Mesendoderm (in vitro differentiated cells): ENCODE measurements around the gene KRTAP9-1.
"Not testable (repeated sequence)": the region's sequence is repeated elsewhere in the genome, so short reads cannot be mapped to it uniquely, and the experiment has no call there.

Source experiments
- DNase-seq: peaks from one replicate; pipeline ENCODE4 v3.0.0; 2013
- H2AK5ac ChIP-seq: 2 replicates; pipeline ENCODE4 v1.6.1; 2013; ENCODE audit warnings: low read length, inconsistent platforms
- H2BK120ac ChIP-seq: 2 replicates; pipeline ENCODE4 v1.6.1; 2013; ENCODE audit warnings: low read depth, mild to moderate bottlenecking, low read length, moderate library complexity, mixed read lengths
- H2BK15ac ChIP-seq: replicated peaks from 2 replicates; pipeline ENCODE4 v1.6.1; 2013; ENCODE audit warnings: low read depth, mild to moderate bottlenecking, moderate library complexity
- H2BK5ac ChIP-seq: 2 replicates; pipeline ENCODE4 v1.6.1; 2013; ENCODE audit warnings: low read length, inconsistent platforms
- H3K18ac ChIP-seq: 2 replicates; pipeline ENCODE4 v1.6.1; 2013; ENCODE audit warnings: mild to moderate bottlenecking, low read length, mixed read lengths
- H3K23ac ChIP-seq: one replicate; pipeline ENCODE4 v1.6.1; 2013; ENCODE audit warnings: low read length
- H3K27ac ChIP-seq: 2 replicates; pipeline ENCODE4 v1.5.1; 2013; ENCODE audit warnings: low read depth, mild to moderate bottlenecking, inconsistent platforms, low read length, moderate library complexity
- H3K27me3 ChIP-seq: 2 replicates; pipeline ENCODE4 v1.6.1; 2013; ENCODE audit warnings: low read length, control low read depth, mild to moderate bottlenecking, inconsistent platforms; ENCODE audit not compliant: insufficient read depth, poor library complexity
- H3K36me3 ChIP-seq: 2 replicates; pipeline ENCODE4 v1.6.1; 2013; ENCODE audit warnings: low read length, inconsistent platforms; ENCODE audit not compliant: control insufficient read depth, insufficient read depth
- H3K4ac ChIP-seq: one replicate; pipeline ENCODE4 v1.6.1; 2013; ENCODE audit warnings: low read depth, mild to moderate bottlenecking, low read length, moderate library complexity
- H3K4me1 ChIP-seq: 2 replicates; pipeline ENCODE4 v1.6.1; 2013; ENCODE audit warnings: low read depth, low read length, inconsistent platforms; ENCODE audit not compliant: control insufficient read depth
- H3K4me2 ChIP-seq: 2 replicates; pipeline ENCODE4 v1.6.1; 2013; ENCODE audit warnings: low read length
- H3K4me3 ChIP-seq: 2 replicates; pipeline ENCODE4 v1.5.1; 2013; ENCODE audit warnings: mild to moderate bottlenecking, low read length
- H3K56ac ChIP-seq: one replicate; pipeline ENCODE4 v1.6.1; 2013; ENCODE audit warnings: low read length
- H3K79me1 ChIP-seq: 2 replicates; pipeline ENCODE4 v1.6.1; 2013; ENCODE audit warnings: low read length, inconsistent platforms
- H3K79me2 ChIP-seq: 2 replicates; pipeline ENCODE4 v1.6.1; 2013; ENCODE audit warnings: mild to moderate bottlenecking, low read length; ENCODE audit not compliant: control insufficient read depth, insufficient read depth
- H3K9ac ChIP-seq: 2 replicates; pipeline ENCODE4 v1.6.1; 2013; ENCODE audit warnings: low read length, inconsistent platforms
- H4K5ac ChIP-seq: one replicate; pipeline ENCODE4 v1.6.1; 2013; ENCODE audit warnings: low read length
- H4K8ac ChIP-seq: one replicate; pipeline ENCODE4 v1.6.1; 2013; ENCODE audit warnings: low read depth, mild to moderate bottlenecking, control low read depth, low read length, moderate library complexity
- WGBS: extraction: QIAGEN DNeasy Blood & Tissue Kit; methylation state at CpG from one replicate; pipeline ENCODE4 v1.1.7; 2013; ENCODE audit warnings: low lambda C conversion rate, missing lambda C conversion rate; ENCODE audit not compliant: insufficient coverage; ENCODE audit errors: extremely low coverage; 5-methylcytosine and 5-hydroxymethylcytosine counted together

The KRTAP9-1 gene

DNA sequence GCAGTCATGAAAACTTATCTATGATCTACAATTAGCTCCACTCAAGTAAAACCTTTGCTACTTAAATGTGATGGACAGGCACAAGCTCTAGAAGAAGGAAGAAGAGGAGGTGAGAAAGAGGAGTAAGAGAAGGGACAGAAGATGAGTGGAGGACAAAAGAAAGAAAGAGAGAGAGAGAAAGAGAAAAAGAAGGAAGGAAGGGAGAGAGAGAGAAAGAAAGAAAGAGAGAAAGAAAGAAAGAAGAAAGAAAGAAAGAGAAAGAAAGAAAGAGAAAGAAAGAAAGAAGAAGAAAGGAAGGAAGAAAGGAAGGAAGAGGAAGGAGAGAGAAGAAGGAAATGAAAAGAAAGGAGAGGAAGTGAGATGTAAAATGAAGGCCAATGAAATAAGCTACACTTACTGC is 40.4 kb downstream of the KRTAP9-1 start:
- Histone ChIP-seq H3K79me1 (no peaks in the 10 kb centered on the region), H3K27me3 (no peaks in the 10 kb centered on the region), H3K18ac (no peak overlapping the region), H2BK5ac (no peak overlapping the region), H2BK15ac (no peak overlapping the region), H2AK5ac (no peak overlapping the region), H3K4me3 (no peak overlapping the region), H3K79me2 (no peaks in the 10 kb centered on the region), H4K8ac (no peak overlapping the region), H4K5ac (no peak overlapping the region), H3K4me2 (no peak overlapping the region), H3K4me1 (no peaks in the 10 kb centered on the region), H3K4ac (no peak overlapping the region), H3K23ac (no peak overlapping the region), H2BK120ac (no peak overlapping the region), H3K27ac (no peak overlapping the region), H3K9ac (no peak overlapping the region), H3K36me3 (no peaks in the 10 kb centered on the region), H3K56ac (no peak overlapping the region)
- no peak for DNase-seq

GRCh38 chr17:41231731-41232130 is 42.0 kb downstream of the KRTAP9-1 start:
- no peaks in the 10 kb centered on the region for H3K36me3 ChIP-seq
- no peak overlapping the region for H3K9ac ChIP-seq
- H3K4me1 ChIP-seq = no peaks in the 10 kb centered on the region
- no peak overlapping the region for H3K4me3 ChIP-seq
- H3K79me1 ChIP-seq = no peaks in the 10 kb centered on the region
- H4K8ac ChIP-seq = no peak overlapping the region
- WGBS = no CpG with 5 or more reads among the region's 6 CpGs
- no peak overlapping the region for H3K4ac ChIP-seq
- no peak overlapping the region for H3K23ac ChIP-seq
- no peaks in the 10 kb centered on the region for H3K79me2 ChIP-seq
- H4K5ac ChIP-seq = no peak overlapping the region
- H3K27me3 ChIP-seq = no peaks in the 10 kb centered on the region
- H2BK5ac ChIP-seq = no peak overlapping the region
- no peak overlapping the region for H3K18ac ChIP-seq
- no peak overlapping the region for H2BK15ac ChIP-seq
- no peak overlapping the region for H3K4me2 ChIP-seq
- no peak overlapping the region for H3K56ac ChIP-seq
- H2BK120ac ChIP-seq = no peak overlapping the region
- no peak for DNase-seq
- H3K27ac ChIP-seq = no peak overlapping the region
- H2AK5ac ChIP-seq = no peak overlapping the region

DNA sequence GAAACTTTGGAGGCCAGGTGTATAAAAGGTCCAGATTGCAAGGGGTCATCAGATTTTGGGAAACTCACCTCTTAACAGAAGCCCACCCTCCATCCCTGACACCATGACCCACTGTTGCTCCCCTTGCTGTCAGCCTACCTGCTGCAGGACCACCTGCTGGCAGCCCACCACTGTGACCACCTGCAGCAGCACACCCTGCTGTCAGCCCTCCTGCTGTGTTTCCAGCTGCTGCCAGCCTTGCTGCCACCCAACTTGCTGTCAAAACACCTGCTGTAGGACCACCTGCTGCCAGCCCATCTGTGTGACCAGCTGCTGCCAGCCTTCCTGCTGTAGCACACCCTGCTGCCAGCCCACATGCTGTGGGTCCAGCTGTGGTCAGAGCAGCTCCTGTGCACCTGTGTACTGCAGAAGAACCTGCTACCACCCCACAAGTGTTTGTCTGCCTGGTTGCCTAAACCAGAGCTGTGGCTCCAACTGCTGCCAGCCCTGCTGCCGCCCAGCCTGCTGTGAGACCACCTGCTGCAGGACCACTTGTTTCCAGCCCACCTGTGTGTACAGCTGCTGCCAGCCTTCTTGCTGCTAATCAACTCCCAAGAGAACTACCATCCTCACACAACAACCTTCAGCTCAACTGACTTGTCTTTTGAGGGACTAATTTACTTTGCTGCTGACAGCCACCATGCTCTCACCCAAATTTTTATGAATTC is 42.9 kb downstream of the KRTAP9-1 start, which contains the start of gene KRTAP9-3:
TSS of gene KRTAP9-3 (plus strand) at position 51 of the 707 bp plus-strand sequence. CDS start at position 104, 53 bp downstream.
- H3K4ac ChIP-seq, H4K8ac ChIP-seq, H3K79me2 ChIP-seq, H3K79me1 ChIP-seq, H3K4me1 ChIP-seq, H3K36me3 ChIP-seq, H3K4me2 ChIP-seq, H3K56ac ChIP-seq, H3K18ac ChIP-seq, H2BK120ac ChIP-seq, DNase-seq, H3K23ac ChIP-seq, H3K27me3 ChIP-seq, H3K4me3 ChIP-seq, H3K27ac ChIP-seq, H2BK15ac ChIP-seq, H2BK5ac ChIP-seq, H4K5ac ChIP-seq, H3K9ac ChIP-seq, H2AK5ac ChIP-seq: not testable (repeated sequence)
- WGBS = no CpG with 5 or more reads among the region's 1 CpG

- not testable (repeated sequence) for H3K36me3 ChIP-seq, H2BK15ac ChIP-seq, H4K5ac ChIP-seq, DNase-seq, H3K4ac ChIP-seq, H4K8ac ChIP-seq, H2AK5ac ChIP-seq, H3K27me3 ChIP-seq, H3K18ac ChIP-seq, H3K79me1 ChIP-seq, H2BK120ac ChIP-seq, H3K79me2 ChIP-seq, H3K56ac ChIP-seq, H3K23ac ChIP-seq, H3K4me1 ChIP-seq, H3K9ac ChIP-seq, H3K4me2 ChIP-seq, H2BK5ac ChIP-seq, H3K4me3 ChIP-seq, H3K27ac ChIP-seq
- no CpG with 5 or more reads among the region's 4 CpGs for WGBS
Measured at GRCh38 chr17:41237116-41237515, 47.4 kb downstream of the KRTAP9-1 start.

GRCh38 chr17:41237949-41238437 is 48.3 kb downstream of the KRTAP9-1 start, which contains the start of gene KRTAP9-8:
TSS of gene KRTAP9-8 (plus strand) at chr17:41237999. CDS start at chr17:41238052, 53 bp downstream.
- not testable (repeated sequence) for H4K5ac ChIP-seq, DNase-seq, H3K79me2 ChIP-seq, H3K18ac ChIP-seq, H3K4me2 ChIP-seq, H3K4ac ChIP-seq, H3K4me3 ChIP-seq, H2BK15ac ChIP-seq, H2AK5ac ChIP-seq, H3K23ac ChIP-seq, H3K79me1 ChIP-seq, H3K9ac ChIP-seq, H2BK120ac ChIP-seq, H3K27me3 ChIP-seq, H3K36me3 ChIP-seq, H2BK5ac ChIP-seq, H3K27ac ChIP-seq, H3K56ac ChIP-seq, H3K4me1 ChIP-seq, H4K8ac ChIP-seq
- WGBS = no CpG with 5 or more reads among the region's 3 CpGs
